ENCODE measurements around the gene GLA.

- TF ChIP-seq GATA2 (IDR thresholded peaks at IDR 0.05; ENCODE audit: low read depth, low read length) (no peak), GATA3 (IDR thresholded peaks at IDR 0.05; ENCODE audit: low read depth, low read length) (no peak)
Observed at GRCh38 chrX:101409043-101409442, 1.3 kb upstream of the GLA start.

Data from SH-SY5Y (cell line).